Mucosa of stomach (tissue), 1 donor: ENCODE measurements around the gene PCSK2.

ENCODE experiments used
- H3K27me3 ChIP-seq: one replicate; pipeline ENCODE4 v1.7.0; 2013; ENCODE audit warnings: mild to moderate bottlenecking, low read length; ENCODE audit not compliant: control insufficient read depth, insufficient read depth
- H3K36me3 ChIP-seq: one replicate; pipeline ENCODE4 v1.7.0; 2013; ENCODE audit warnings: low read length; ENCODE audit not compliant: control insufficient read depth, insufficient read depth
- H3K4me1 ChIP-seq: one replicate; pipeline ENCODE4 v1.7.0; 2013; ENCODE audit warnings: mild to moderate bottlenecking, low read length; ENCODE audit not compliant: control insufficient read depth, insufficient read depth
- H3K4me3 ChIP-seq: one replicate; pipeline ENCODE4 v1.7.0; 2013; ENCODE audit warnings: low read length
- H3K9ac ChIP-seq: one replicate; pipeline ENCODE4 v1.7.0; 2013; ENCODE audit warnings: mild to moderate bottlenecking, low read length, moderate library complexity
- H3K9me3 ChIP-seq: one replicate; pipeline ENCODE4 v1.7.0; 2013; ENCODE audit warnings: mild to moderate bottlenecking, low read length, moderate library complexity; ENCODE audit not compliant: control insufficient read depth
- donor health status: Pancreatic carcinoma.

PCSK2 gene

DNA sequence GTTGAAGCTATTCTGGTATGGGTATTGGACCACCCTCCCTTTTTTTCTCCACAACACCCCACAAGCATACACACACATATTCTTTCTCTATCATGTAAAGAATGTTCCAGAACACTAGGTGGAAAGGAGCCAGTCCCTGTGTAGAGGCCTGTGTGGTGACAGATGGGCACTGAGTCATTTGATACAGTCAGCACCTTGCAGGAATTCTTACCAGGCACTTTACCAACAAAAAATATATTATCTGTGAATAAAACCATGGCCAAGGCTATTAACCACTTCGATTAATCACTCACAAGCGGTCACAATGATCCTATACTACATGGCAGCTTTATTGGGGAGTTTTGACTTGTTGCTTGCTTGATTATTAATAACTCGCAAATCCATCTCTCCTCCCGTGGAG lies 154.9 kb downstream of the PCSK2 start:
- no peaks in the 10 kb centered on the region for H3K4me1 ChIP-seq
- H3K4me3 ChIP-seq = no peak overlapping the region
- no peak overlapping the region for H3K9ac ChIP-seq
- no peaks in the 10 kb centered on the region for H3K36me3 ChIP-seq
- no peaks in the 10 kb centered on the region for H3K9me3 ChIP-seq
- no peaks in the 10 kb centered on the region for H3K27me3 ChIP-seq

DNA sequence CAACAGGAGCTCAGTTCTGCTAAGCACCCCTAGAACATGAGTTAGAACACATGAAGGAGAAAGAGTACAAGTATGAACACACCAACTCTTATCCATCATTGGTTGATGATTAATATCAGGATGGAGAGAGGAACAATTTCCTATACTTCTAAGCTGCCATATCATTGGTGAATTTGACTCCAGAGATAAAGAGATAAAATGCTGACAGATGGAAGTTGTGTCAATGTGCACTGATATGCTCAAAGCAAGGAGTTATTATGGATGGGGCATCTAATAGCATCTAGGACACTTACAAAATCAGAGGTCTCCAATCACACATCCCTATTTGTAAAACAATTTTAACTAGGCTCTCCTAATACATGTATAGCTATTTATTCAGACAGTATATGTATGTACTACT lies 159.0 kb downstream of the PCSK2 start:
- Histone ChIP-seq H3K36me3 (no peaks in the 10 kb centered on the region), H3K4me3 (no peak overlapping the region), H3K27me3 (no peaks in the 10 kb centered on the region), H3K9ac (no peak overlapping the region), H3K4me1 (no peaks in the 10 kb centered on the region), H3K9me3 (no peaks in the 10 kb centered on the region)

GRCh38 chr20:17390655-17391054 lies 163.8 kb downstream of the PCSK2 start:
- Histone ChIP-seq H3K36me3 (no peaks in the 10 kb centered on the region), H3K4me1 (no peaks in the 10 kb centered on the region), H3K9me3 (no peaks in the 10 kb centered on the region), H3K27me3 (no peaks in the 10 kb centered on the region), H3K4me3 (no peak overlapping the region), H3K9ac (no peak overlapping the region)

DNA sequence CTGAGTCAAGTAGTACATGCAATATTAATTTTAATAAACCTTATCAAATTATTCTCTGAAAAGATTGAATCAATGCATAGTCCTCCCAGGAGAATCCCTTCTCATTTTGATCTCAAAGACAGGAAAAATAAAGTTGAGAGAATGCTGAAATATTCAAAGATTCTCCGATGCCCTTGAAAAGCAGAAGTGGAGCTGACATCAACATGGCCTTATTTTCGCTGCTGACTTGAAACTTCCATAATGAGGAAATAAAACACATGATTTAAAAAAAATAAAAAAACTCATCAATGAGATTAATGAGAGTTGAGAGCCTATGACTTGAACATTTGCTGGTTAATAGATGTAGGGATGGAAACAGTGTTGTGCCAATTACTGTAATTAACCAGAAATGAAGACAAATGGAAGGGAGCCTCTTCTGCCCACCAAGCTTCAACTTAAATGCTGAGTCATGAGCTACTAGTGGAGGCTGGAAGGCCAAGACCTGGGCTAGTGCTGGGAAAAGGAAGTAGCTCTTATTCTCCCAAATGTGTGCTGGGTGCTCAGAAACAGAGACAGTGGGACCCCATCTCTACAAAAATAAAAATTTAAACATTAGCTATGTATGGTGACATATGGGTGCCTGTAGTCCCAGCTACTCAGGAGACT lies 164.4 kb downstream of the PCSK2 start:
- H3K27me3 ChIP-seq = no peaks in the 10 kb centered on the region
- no peaks in the 10 kb centered on the region for H3K9me3 ChIP-seq
- H3K4me1 ChIP-seq = no peaks in the 10 kb centered on the region
- H3K36me3 ChIP-seq = no peaks in the 10 kb centered on the region
- no peak overlapping the region for H3K4me3 ChIP-seq
- no peak overlapping the region for H3K9ac ChIP-seq

GRCh38 chr20:17394411-17394810 lies 167.6 kb downstream of the PCSK2 start:
- Histone ChIP-seq H3K36me3 (no peaks in the 10 kb centered on the region), H3K4me3 (no peak overlapping the region)

GRCh38 chr20:17395729-17396128 lies 168.9 kb downstream of the PCSK2 start:
- Histone ChIP-seq H3K4me3 (no peak overlapping the region), H3K27me3 (no peaks in the 10 kb centered on the region), H3K36me3 (no peaks in the 10 kb centered on the region), H3K9ac (no peak overlapping the region), H3K9me3 (no peaks in the 10 kb centered on the region), H3K4me1 (no peaks in the 10 kb centered on the region)

More at GRCh38 chr20:17394411-17394810, 167.6 kb downstream of the PCSK2 start:
- Histone ChIP-seq H3K9me3 (no peaks in the 10 kb centered on the region), H3K27me3 (no peaks in the 10 kb centered on the region), H3K9ac (no peak overlapping the region), H3K4me1 (no peaks in the 10 kb centered on the region)

DNA sequence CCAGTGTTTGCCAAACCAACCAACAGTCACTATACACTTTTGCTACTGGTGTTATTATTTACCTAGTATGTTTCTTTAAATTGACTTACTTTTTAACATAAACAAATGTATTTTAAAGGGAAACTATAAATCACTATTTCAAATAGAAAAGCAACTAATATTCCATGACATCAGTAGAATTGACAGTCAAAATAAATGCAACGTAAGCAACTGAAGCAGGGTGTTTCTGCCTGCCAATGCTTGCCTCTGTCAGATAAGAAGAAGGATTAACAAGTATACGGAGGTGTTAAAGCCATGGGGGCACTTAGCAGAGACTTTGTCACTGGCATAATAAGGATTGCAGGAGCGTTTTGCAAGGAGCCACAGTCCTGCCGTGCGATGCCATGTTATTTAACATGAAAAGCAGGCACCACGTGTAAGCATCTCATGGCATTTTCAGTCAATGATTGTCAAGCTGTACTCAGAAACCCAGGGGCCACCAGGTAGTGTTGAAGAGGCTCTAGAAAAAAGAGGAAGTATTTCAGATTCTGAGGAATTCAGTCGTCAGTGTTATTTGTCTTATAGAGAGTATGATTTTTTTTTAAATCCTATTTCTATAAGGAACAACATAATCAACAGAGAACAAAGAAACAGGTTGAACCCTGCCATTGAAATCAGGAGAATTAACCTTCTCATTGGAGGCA lies 172.6 kb downstream of the PCSK2 start:
- Histone ChIP-seq H3K9me3 (no peaks in the 10 kb centered on the region), H3K4me3 (no peak overlapping the region), H3K4me1 (no peaks in the 10 kb centered on the region), H3K9ac (no peak overlapping the region), H3K36me3 (no peaks in the 10 kb centered on the region), H3K27me3 (no peaks in the 10 kb centered on the region)

GRCh38 chr20:17403461-17403860 lies 176.6 kb downstream of the PCSK2 start:
- H3K27me3 ChIP-seq = no peaks in the 10 kb centered on the region
- no peak overlapping the region for H3K4me3 ChIP-seq
- H3K36me3 ChIP-seq = no peaks in the 10 kb centered on the region
- H3K9ac ChIP-seq = no peak overlapping the region
- H3K4me1 ChIP-seq = no peaks in the 10 kb centered on the region
- no peaks in the 10 kb centered on the region for H3K9me3 ChIP-seq

- Histone ChIP-seq H3K36me3 (no peaks in the 10 kb centered on the region), H3K27me3 (no peaks in the 10 kb centered on the region), H3K4me3 (no peak overlapping the region), H3K9ac (no peak overlapping the region), H3K9me3 (no peaks in the 10 kb centered on the region), H3K4me1 (no peaks in the 10 kb centered on the region)
Observed at GRCh38 chr20:17406051-17406590, 179.3 kb downstream of the PCSK2 start.

DNA sequence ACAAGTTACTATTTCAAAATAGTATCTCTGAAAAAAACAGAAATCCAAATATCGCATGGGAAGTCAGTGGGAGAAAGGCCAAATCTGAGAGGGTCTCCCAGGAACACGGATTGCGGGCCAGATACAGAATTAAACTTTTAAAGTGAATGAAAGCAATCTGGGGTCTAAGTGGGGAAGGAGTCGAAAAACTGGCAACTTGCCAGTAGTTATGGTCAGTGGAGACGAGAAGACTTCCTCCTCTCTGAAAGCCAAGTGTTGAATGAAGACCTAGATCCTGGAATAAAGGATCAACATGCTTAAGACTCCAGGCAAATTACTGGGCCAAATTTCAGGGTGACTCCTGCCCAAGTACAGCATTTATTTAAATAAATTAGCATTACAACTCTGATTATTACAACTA lies 180.7 kb downstream of the PCSK2 start:
- Histone ChIP-seq H3K4me3 (no peak overlapping the region), H3K36me3 (no peaks in the 10 kb centered on the region), H3K9me3 (no peaks in the 10 kb centered on the region), H3K27me3 (no peaks in the 10 kb centered on the region), H3K4me1 (no peaks in the 10 kb centered on the region), H3K9ac (no peak overlapping the region)

DNA sequence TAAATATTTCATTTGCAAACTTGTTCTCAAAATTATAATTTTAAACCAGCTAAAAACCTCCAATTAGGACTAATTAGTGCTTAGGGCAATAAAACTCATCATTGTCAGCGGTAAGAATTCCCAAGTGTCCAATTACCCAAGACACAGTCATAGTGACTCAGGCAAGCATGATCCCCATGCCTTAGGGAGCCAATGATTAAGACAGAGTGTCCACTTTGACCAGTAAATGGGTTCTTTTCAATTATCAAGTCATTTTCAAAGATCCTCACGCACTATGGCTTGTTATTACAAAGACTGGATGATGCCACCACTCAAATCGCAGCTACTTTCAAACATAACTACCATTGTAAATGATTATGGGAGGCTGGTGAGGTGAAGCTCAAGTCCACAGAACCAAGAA lies 190.4 kb downstream of the PCSK2 start:
- H3K4me1 ChIP-seq = no peaks in the 10 kb centered on the region
- H3K9me3 ChIP-seq = no peaks in the 10 kb centered on the region
- no peaks in the 10 kb centered on the region for H3K36me3 ChIP-seq
- no peak overlapping the region for H3K4me3 ChIP-seq
- no peaks in the 10 kb centered on the region for H3K27me3 ChIP-seq
- H3K9ac ChIP-seq = no peak overlapping the region

- Histone ChIP-seq H3K9me3 (no peaks in the 10 kb centered on the region), H3K36me3 (no peaks in the 10 kb centered on the region), H3K4me1 (no peaks in the 10 kb centered on the region), H3K4me3 (no peak overlapping the region), H3K27me3 (no peaks in the 10 kb centered on the region), H3K9ac (no peak overlapping the region)
Observed at GRCh38 chr20:17418737-17419136, 191.9 kb downstream of the PCSK2 start.
